NB4 (cell line): Measurements from ENCODE around the gene MICOS13.
A peak's percentile ranks its signal among the peaks of the same experiment; 100 is the strongest.

Experiments
- DNase-seq: peaks from one replicate; pipeline ENCODE4 v3.0.0; 2010; ENCODE audit warnings: low read depth
- H3K4me3 ChIP-seq: one replicate; pipeline ENCODE4 v1.5.1; 2011; ENCODE audit warnings: mild to moderate bottlenecking, low read depth, low read length, moderate library complexity
- CTCF ChIP-seq: IDR thresholded peaks from one replicate; pipeline ENCODE4 v1.5.1; 2012; ENCODE audit warnings: low read depth, low read length
- MAX ChIP-seq: IDR thresholded peaks from 2 replicates; pipeline ENCODE4 v1.6.1; 2011; ENCODE audit warnings: low read depth, low read length
- MYC ChIP-seq: IDR thresholded peaks from 2 replicates; pipeline ENCODE4 v1.6.1; 2011; ENCODE audit warnings: low read depth, low read length
- POLR2A ChIP-seq: IDR thresholded peaks from 2 replicates; pipeline ENCODE4 v1.6.1; 2011; ENCODE audit warnings: mild to moderate bottlenecking; ENCODE audit not compliant: insufficient read length; ENCODE audit errors: extremely low read depth

MICOS13 gene

GRCh38 chr19:5686647-5687359, 6.5 kb upstream of the MICOS13 start:
- H3K4me3 ChIP-seq: peak overlapping the region; percentile 34
- DNase-seq: peak; percentile 89
- TF ChIP-seq MYC (no peak; the same call in none of the 2 replicates), CTCF (peak; percentile 57), MAX (peak; percentile 57; the same call in 1 of the 2 replicates), POLR2A (no peak)

- DNase-seq: no peak
- no peak overlapping the region for H3K4me3 ChIP-seq
- TF ChIP-seq MAX (no peak), CTCF (no peak), POLR2A (no peak), MYC (no peak)
These were observed 6.0 kb upstream of the MICOS13 start for GRCh38 chr19:5686326-5686646.

GRCh38 chr19:5684694-5685430, 4.5 kb upstream of the MICOS13 start:
- TF ChIP-seq POLR2A: no peak
- no peak for TF ChIP-seq MYC
- no peak for DNase-seq
- H3K4me3 ChIP-seq: no peak overlapping the region

GRCh38 chr19:5683177-5683886, 3.0 kb upstream of the MICOS13 start:
- TF ChIP-seq POLR2A (no peak), CTCF (no peak), MAX (no peak), MYC (no peak)
- no peak overlapping the region for H3K4me3 ChIP-seq
- no peak for DNase-seq

- no peak overlapping the region for H3K4me3 ChIP-seq
- TF ChIP-seq POLR2A (no peak), MYC (no peak), MAX (no peak), CTCF (no peak)
These were observed 1.8 kb upstream of the MICOS13 start for GRCh38 chr19:5682107-5682482.

More at GRCh38 chr19:5682107-5682482, 1.8 kb upstream of the MICOS13 start:
- no peak for DNase-seq
